ENCODE results near the gene MEI4. TPM values are rescaled to one million over a fixed set of nuclear protein-coding genes. Genes with fewer than 3 reads are reported as not detected.

MEI4 gene
- total and polyA plus RNA-seq, 2 donors (not counting 1 experiment from before 2014, with no cell fraction given), result not detected

DNA sequence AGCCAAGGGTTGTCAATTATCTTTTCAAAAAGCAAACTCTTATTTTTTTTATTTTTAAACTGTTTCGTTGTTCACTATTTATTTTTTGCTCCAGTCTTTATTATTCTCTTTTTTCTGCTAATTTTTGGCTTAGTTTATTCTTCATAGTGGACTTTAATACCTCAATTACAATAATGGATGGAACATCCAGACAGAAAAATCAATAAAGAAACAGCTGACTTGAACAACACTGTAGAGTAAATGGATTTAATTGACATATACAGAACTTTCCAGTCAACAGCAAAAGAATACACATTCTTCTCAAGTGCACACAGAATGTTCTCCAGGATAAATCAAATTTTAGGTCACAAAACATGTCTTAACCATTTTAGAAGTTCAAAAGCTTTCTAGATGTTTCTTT lies 111.5 kb downstream of the MEI4 start:
- no peaks in the 10 kb centered on the region for H3K9me3 Mint-ChIP-seq (ENCODE audit: insufficient read depth)
- Histone ChIP-seq H3K27ac (ENCODE audit: low read length in 2 of 2) (no peak overlapping the region), H3K27me3 (replicated peaks in 1 of 4; ENCODE audit: control extremely low read depth in 1 of 4, control insufficient read depth in 3 of 4, insufficient read depth in 4 of 4, low read length in 3 of 4) (no peaks in the 10 kb centered on the region), H3K9ac (ENCODE audit: low read length) (no peak overlapping the region), H3K4me2 (replicated peaks; ENCODE audit: low read depth, low read length, poor library complexity, severe bottlenecking) (no peak overlapping the region), H4K20me1 (ENCODE audit: control insufficient read depth, insufficient read depth, low read length, poor library complexity, severe bottlenecking) (no peaks in the 10 kb centered on the region), H3K4me3 (ENCODE audit: control extremely low read depth in 1 of 5, extremely low read depth in 1 of 5, insufficient read depth in 1 of 5, low read depth in 2 of 5, low read length in 4 of 5) (no peak overlapping the region), H2AFZ (ENCODE audit: insufficient read depth, low read depth, low read length, poor library complexity, severe bottlenecking) (no peak overlapping the region), H3K79me2 (ENCODE audit: control insufficient read depth, insufficient read depth, low read length) (no peaks in the 10 kb centered on the region), H3K4me1 (ENCODE audit: control insufficient read depth in 2 of 2, insufficient read depth in 2 of 2, low read length in 2 of 2) (no peaks in the 10 kb centered on the region), H3K9me3 (ENCODE audit: control extremely low read depth in 1 of 3, control insufficient read depth in 2 of 3, insufficient read depth in 1 of 3, low read length in 2 of 3) (peaks cover 0 to 5% (median 0%) of the 10 kb centered on the region in 3 donors), H3K36me3 (replicated peaks in 1 of 2; ENCODE audit: control extremely low read depth in 1 of 2, control insufficient read depth in 1 of 2, extremely low read depth in 1 of 2, insufficient read depth in 2 of 2, low read length in 1 of 2) (no peaks in the 10 kb centered on the region)
- TF ChIP-seq, protein P1, sequence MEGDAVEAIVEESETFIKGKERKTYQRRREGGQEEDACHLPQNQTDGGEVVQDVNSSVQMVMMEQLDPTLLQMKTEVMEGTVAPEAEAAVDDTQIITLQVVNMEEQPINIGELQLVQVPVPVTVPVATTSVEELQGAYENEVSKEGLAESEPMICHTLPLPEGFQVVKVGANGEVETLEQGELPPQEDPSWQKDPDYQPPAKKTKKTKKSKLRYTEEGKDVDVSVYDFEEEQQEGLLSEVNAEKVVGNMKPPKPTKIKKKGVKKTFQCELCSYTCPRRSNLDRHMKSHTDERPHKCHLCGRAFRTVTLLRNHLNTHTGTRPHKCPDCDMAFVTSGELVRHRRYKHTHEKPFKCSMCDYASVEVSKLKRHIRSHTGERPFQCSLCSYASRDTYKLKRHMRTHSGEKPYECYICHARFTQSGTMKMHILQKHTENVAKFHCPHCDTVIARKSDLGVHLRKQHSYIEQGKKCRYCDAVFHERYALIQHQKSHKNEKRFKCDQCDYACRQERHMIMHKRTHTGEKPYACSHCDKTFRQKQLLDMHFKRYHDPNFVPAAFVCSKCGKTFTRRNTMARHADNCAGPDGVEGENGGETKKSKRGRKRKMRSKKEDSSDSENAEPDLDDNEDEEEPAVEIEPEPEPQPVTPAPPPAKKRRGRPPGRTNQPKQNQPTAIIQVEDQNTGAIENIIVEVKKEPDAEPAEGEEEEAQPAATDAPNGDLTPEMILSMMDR (IDR thresholded peaks at IDR 0.05), result no peak
- no peak for TF ChIP-seq EZH2 (IDR thresholded peaks at IDR 0.05; ENCODE audit: borderline replicate concordance, insufficient read depth, low read depth, low read length, poor library complexity, severe bottlenecking)
- intact Hi-C loops (cut with micrococcal nuclease), result no loop called here
- H3K4me3 Mint-ChIP-seq, result no peak overlapping the region
- DNase-seq (no peak), ATAC-seq (ENCODE audit: low read depth) (no peak)
- no peaks in the 10 kb centered on the region for H3K27me3 Mint-ChIP-seq
- POLR2A ChIA-PET, result no interaction called here
- no CpG with 5 or more reads among the region's 1 CpG for WGBS (ENCODE audit: insufficient coverage)
- CTCF ChIA-PET, result no interaction called here
- no peaks in the 10 kb centered on the region for H3K4me1 Mint-ChIP-seq
- H3K27ac Mint-ChIP-seq, result no peak overlapping the region

DNA sequence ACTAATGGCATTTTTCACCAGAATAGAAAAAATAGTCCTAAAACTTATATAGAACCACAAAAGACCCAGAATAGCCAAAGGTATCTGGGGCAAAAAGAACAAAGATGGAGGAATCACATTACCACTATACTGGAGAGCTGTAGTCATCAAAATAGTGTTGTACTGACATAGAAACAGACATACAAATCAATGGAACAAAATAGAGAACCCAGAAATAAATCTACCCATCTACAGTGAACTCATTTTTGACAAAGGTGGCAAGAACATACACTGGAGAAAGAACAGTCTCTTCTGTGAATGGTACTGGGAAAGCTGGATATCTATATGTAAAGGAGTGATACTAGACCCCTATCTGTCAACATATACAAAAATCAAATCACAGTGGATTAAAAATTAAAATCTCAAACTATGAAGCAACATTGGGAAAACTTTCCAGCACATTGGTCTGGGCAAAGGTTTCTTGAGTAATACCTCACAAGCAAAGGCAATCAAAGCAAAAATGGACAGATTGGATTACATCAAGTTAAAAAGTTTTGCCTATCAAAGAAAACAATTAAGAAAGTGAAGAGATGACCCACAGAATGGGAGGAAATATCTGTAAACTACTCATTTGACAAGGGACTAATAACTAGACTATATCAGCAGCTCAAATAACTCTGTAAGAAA lies 120.5 kb downstream of the MEI4 start:
- Histone ChIP-seq H3K4me2 (replicated peaks; ENCODE audit: low read depth, low read length, poor library complexity, severe bottlenecking) (no peak overlapping the region), H3K27ac (ENCODE audit: low read length in 2 of 2) (no peak overlapping the region), H3K9me3 (ENCODE audit: control extremely low read depth in 1 of 3, control insufficient read depth in 2 of 3, insufficient read depth in 1 of 3, low read length in 2 of 3) (peaks cover 0 to 5% (median 0%) of the 10 kb centered on the region in 3 donors), H3K27me3 (replicated peaks in 1 of 4; ENCODE audit: control extremely low read depth in 1 of 4, control insufficient read depth in 3 of 4, insufficient read depth in 4 of 4, low read length in 3 of 4) (no peaks in the 10 kb centered on the region), H3K4me3 (ENCODE audit: control extremely low read depth in 1 of 5, extremely low read depth in 1 of 5, insufficient read depth in 1 of 5, low read depth in 2 of 5, low read length in 4 of 5) (no peak overlapping the region), H4K20me1 (ENCODE audit: control insufficient read depth, insufficient read depth, low read length, poor library complexity, severe bottlenecking) (no peaks in the 10 kb centered on the region), H3K9ac (ENCODE audit: low read length) (no peak overlapping the region), H3K79me2 (ENCODE audit: control insufficient read depth, insufficient read depth, low read length) (no peaks in the 10 kb centered on the region), H3K4me1 (ENCODE audit: control insufficient read depth in 2 of 2, insufficient read depth in 2 of 2, low read length in 2 of 2) (no peaks in the 10 kb centered on the region), H3K36me3 (replicated peaks in 1 of 2; ENCODE audit: control extremely low read depth in 1 of 2, control insufficient read depth in 1 of 2, extremely low read depth in 1 of 2, insufficient read depth in 2 of 2, low read length in 1 of 2) (no peaks in the 10 kb centered on the region), H2AFZ (ENCODE audit: insufficient read depth, low read depth, low read length, poor library complexity, severe bottlenecking) (no peak overlapping the region)
- Mint-ChIP-seq H3K9me3 (ENCODE audit: insufficient read depth) (peaks cover 2% of the 10 kb centered on the region), H3K4me1 (no peaks in the 10 kb centered on the region), H3K27me3 (no peaks in the 10 kb centered on the region), H3K4me3 (no peak overlapping the region), H3K27ac (no peak overlapping the region)
- no peak for ATAC-seq (ENCODE audit: low read depth)
- intact Hi-C loops (cut with micrococcal nuclease), result no loop called here
- POLR2A ChIA-PET, result no interaction called here
- CTCF ChIA-PET, result no interaction called here
- no peak for TF ChIP-seq EZH2 (IDR thresholded peaks at IDR 0.05; ENCODE audit: borderline replicate concordance, insufficient read depth, low read depth, low read length, poor library complexity, severe bottlenecking)
- TF ChIP-seq, protein P1 (IDR thresholded peaks at IDR 0.05), result no peak
- no peak for DNase-seq

Data from B cell (primary cell).